Retinal pigment epithelial cell (primary cell): Measurements from ENCODE around the gene SCGB1A1.
"Not testable (repeated sequence)": the region's sequence is repeated elsewhere in the genome, so short reads cannot be mapped to it uniquely, and the experiment has no call there.

Experiments used
- DNase-seq: peaks from one replicate; pipeline ENCODE4 v3.0.0-alpha.2; 2010; ENCODE audit warnings: low read depth
- H3K4me3 ChIP-seq: 2 replicates; pipeline ENCODE4 v1.5.1; 2011; ENCODE audit warnings: mild to moderate bottlenecking, low read length, control low read depth, moderate library complexity
- TF ChIP-seq, protein P1 (sequence below): conservative IDR thresholded peaks from 2 replicates; pipeline ENCODE4 v1.5.1; 2011; ENCODE audit warnings: low read depth, low read length, control low read depth, inconsistent platforms

SCGB1A1 gene

DNA sequence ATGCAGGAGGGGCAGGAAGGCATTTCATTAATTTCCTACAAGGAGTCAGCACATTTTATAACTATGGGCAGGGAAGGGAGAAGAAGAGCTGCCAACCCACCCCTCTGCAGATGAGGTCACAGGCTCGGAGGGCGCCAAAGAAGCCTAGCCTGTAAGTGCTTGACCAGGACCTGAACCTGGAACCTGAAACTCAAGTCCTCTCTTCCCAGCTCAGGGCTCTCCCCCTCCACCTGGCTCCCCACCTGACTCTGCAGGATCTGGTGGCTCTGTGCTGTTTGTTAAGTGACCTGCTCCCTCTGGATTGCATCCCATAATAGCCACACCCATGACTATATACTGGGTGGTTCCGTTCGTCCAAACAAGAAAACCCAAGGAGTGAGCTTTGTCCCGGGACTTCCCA is 27.3 kb downstream of the SCGB1A1 start:
- TF ChIP-seq, protein P1, sequence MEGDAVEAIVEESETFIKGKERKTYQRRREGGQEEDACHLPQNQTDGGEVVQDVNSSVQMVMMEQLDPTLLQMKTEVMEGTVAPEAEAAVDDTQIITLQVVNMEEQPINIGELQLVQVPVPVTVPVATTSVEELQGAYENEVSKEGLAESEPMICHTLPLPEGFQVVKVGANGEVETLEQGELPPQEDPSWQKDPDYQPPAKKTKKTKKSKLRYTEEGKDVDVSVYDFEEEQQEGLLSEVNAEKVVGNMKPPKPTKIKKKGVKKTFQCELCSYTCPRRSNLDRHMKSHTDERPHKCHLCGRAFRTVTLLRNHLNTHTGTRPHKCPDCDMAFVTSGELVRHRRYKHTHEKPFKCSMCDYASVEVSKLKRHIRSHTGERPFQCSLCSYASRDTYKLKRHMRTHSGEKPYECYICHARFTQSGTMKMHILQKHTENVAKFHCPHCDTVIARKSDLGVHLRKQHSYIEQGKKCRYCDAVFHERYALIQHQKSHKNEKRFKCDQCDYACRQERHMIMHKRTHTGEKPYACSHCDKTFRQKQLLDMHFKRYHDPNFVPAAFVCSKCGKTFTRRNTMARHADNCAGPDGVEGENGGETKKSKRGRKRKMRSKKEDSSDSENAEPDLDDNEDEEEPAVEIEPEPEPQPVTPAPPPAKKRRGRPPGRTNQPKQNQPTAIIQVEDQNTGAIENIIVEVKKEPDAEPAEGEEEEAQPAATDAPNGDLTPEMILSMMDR, result no peak
- no peak overlapping the region for H3K4me3 ChIP-seq
- DNase-seq, result no peak

GRCh38 chr11:62449451-62449851 is 30.6 kb downstream of the SCGB1A1 start:
- no peak for DNase-seq
- TF ChIP-seq, protein P1, result no peak

DNA sequence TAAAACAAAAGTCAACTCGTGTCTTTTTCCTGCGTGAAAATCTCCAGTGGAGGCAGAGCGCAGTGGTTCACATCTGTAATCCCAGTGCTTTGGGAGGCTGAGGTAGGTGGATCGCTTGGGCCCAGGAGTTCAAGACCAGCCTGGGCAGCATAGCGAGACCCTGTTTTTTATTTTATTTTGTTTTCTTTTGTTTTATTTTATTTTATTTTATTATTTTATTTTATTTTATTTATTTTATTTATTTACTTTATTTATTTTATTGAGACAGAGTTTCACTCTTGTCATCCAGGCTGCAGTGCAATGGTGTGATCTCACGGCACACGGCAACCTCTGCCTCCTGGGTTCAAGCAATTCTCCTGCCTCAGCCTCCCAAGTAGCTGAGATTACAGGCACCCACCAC is 31.1 kb downstream of the SCGB1A1 start:
- DNase-seq, H3K4me3 ChIP-seq: not testable (repeated sequence)

More at GRCh38 chr11:62449451-62449851, 30.6 kb downstream of the SCGB1A1 start:
- H3K4me3 ChIP-seq, result no peak overlapping the region

GRCh38 chr11:62450543-62451240 is 31.9 kb downstream of the SCGB1A1 start:
- DNase-seq, result no peak
- no peak overlapping the region for H3K4me3 ChIP-seq
- TF ChIP-seq, protein P1, result no peak

DNA sequence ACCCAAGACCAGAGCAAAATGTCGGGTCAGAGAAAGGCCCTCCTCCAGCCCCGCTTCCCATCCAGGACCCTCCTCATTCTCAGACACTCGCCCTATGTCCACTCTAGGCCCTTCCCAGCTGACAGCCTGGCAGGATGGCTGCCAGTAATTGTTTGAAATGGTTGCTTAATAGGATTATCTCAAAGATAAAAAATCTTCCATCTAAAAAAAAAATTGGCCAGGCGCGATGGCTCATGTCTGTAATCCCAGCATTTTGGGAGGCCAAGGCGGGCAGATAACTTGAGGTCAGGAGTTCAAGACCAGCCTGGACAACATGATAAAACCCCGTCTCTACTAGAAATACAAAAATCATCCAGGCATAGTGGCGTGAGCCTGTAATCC is 32.4 kb downstream of the SCGB1A1 start:
- DNase-seq, result no peak
- TF ChIP-seq, protein P1, result no peak
- H3K4me3 ChIP-seq, result no peak overlapping the region

- DNase-seq, result no peak
- TF ChIP-seq, protein P1, result no peak
- H3K4me3 ChIP-seq, result no peak overlapping the region
Observed at GRCh38 chr11:62452261-62452660, 33.4 kb downstream of the SCGB1A1 start.

DNA sequence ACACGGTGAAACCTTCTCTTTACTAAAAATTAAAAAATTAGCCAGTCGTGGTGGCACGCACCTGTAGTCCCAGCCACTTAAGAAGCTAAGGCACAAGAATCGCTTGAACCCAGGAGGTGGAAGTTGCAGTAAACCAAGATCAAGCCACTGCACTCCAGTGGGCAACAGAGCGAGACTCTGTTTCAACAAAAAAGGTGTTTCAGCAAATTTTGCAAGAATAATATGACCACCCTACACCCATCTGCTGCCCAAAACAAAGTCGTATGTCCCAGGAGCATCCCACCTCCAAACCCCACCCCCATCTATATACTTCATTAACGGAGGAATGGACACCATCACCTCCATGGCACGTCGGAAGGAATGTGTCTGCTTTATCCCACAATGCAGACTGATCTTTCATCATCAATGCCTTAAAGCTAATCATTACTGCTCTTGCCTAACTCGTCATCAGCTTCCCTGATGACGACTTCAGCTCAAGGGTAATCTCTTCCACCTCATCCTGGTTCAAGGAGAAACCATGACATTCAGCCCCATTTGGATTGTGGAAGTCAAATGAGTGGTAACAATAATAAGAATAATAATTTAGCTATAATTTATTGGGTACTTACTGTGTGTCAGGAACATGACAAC is 34.1 kb downstream of the SCGB1A1 start:
- TF ChIP-seq, protein P1, result no peak
- no peak overlapping the region for H3K4me3 ChIP-seq
- no peak for DNase-seq
